Tibial artery (tissue), 4 donors: Measurements from ENCODE around the gene TEX10.

Source experiments
- DNase-seq, 2 donors: peaks; one replicate each; pipeline ENCODE4 v3.0.0-alpha.2; 2019
- H3K27ac ChIP-seq, 2 donors: fragments of 200-600 bp; sonication (generic) in 1 of 2; 1 replicate in 1 of 2; 2 replicates in 1 of 2; pipeline ENCODE4 v1.5.1; 2018 to 2019; ENCODE audit warnings: mild to moderate bottlenecking in 1 of 2
- H3K27me3 ChIP-seq, 2 donors: fragments of 200-600 bp; sonication (generic) in 1 of 2; one replicate each; pipeline versions ENCODE4 v1.5.1 to v1.6.0; 2016 to 2019
- H3K36me3 ChIP-seq, 3 donors: fragments of 200-600 bp; sonication (generic) in 2 of 3; one replicate each; pipeline ENCODE4 v1.5.1; 2016 to 2019; ENCODE audit warnings: mild to moderate bottlenecking in 2 of 3
- H3K4me1 ChIP-seq, 4 donors: fragments of 200-600 bp; sonication (generic) in 2 of 4; 1 replicate in 3 of 4; 2 replicates in 1 of 4; pipeline ENCODE4 v1.5.1; 2016 to 2019
- H3K4me3 ChIP-seq, 2 donors: fragments of 200-600 bp; sonication (generic) in 1 of 2; 1 replicate in 1 of 2; 2 replicates in 1 of 2; pipeline ENCODE4 v1.5.1; 2018 to 2019; ENCODE audit warnings: mild to moderate bottlenecking in 2 of 2
- H3K9me3 ChIP-seq, 3 donors: fragments of 200-600 bp; sonication (generic) in 1 of 3; one replicate each; pipeline ENCODE4 v1.5.1; 2016 to 2019
- intact Hi-C: fragments of 100-400 bp; cut with DNase I; formaldehyde crosslinking; loops from one replicate; pipeline ENCODE4 v1.15.0; 2023; ENCODE audit warnings: low total_unique reads
- TF ChIP-seq, protein P1 (sequence below), 2 experiments: fragments of 200-600 bp in 1 of 2; fragments of 450-650 bp in 1 of 2; IDR thresholded peaks; one replicate each; pipeline ENCODE4 v1.5.1; 2017 to 2019; ENCODE audit warnings: antibody characterized with exemption in 2 of 2, mild to moderate bottlenecking in 1 of 2, moderate library complexity in 1 of 2

Gene TEX10

DNA sequence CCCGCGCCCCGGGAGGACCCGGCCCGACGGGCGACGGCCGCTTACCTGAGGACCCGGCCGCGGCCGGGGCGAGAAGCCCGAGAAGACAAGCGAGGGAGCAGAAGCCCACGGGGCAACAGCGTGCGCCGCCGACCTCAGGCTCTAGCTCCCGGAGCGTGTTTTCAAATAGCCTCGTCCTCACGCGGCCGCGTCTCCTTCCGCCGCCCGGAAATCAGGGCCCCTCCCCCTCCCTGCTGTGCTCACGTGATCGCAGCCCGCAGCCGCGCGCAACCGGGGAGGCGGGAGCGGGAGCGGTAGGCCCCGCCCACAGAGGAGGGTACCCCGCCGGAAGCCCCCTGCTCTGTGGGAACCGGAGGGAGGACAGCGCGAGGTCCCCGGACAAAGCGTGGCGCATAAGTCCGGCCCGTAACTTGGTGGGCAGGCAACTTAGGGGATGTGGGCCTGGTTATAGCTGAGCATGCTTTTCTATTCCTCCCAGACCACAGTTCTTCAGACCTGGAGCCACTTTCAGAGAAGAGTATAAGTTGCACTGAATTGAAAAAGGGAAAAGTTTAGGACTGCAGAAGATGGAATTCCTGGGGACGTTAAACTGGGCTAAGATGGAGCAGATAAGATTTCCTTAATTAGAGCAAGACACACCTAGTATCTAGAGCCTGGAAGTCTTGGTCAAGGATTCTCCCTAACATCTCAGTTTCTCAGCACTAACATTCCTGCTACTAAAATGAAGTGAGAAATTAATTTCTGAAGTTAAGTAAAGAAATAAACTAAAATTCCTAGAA, at the start of gene TEX10:
TSS of gene TEX10 (minus strand) at position 216 of the 779 bp plus-strand sequence. CDS start 3,579 bp downstream, outside the sequence.
- Histone ChIP-seq H3K4me3 (peak within 1 kb of the TSS; percentile 95 to 100), H3K4me1 (peaks cover 0 to 24% (median 9%) of the 10 kb centered on the region in 4 donors), H3K27me3 (no peaks in the 10 kb centered on the region), H3K9me3 (no peaks in the 10 kb centered on the region), H3K36me3 (no peaks in the 10 kb centered on the region), H3K27ac (peak within 1 kb of the TSS; percentile 86 to 94)
- TF ChIP-seq, protein P1, sequence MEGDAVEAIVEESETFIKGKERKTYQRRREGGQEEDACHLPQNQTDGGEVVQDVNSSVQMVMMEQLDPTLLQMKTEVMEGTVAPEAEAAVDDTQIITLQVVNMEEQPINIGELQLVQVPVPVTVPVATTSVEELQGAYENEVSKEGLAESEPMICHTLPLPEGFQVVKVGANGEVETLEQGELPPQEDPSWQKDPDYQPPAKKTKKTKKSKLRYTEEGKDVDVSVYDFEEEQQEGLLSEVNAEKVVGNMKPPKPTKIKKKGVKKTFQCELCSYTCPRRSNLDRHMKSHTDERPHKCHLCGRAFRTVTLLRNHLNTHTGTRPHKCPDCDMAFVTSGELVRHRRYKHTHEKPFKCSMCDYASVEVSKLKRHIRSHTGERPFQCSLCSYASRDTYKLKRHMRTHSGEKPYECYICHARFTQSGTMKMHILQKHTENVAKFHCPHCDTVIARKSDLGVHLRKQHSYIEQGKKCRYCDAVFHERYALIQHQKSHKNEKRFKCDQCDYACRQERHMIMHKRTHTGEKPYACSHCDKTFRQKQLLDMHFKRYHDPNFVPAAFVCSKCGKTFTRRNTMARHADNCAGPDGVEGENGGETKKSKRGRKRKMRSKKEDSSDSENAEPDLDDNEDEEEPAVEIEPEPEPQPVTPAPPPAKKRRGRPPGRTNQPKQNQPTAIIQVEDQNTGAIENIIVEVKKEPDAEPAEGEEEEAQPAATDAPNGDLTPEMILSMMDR (IDR thresholded peaks at IDR 0.05): no peak
- intact Hi-C loops: loop anchor here (5.0 kb wide), 1 partner anchor 74 kb away; the partner anchor contains the start of gene MSANTD3
- DNase-seq: peak; percentile 86 to 92

DNA sequence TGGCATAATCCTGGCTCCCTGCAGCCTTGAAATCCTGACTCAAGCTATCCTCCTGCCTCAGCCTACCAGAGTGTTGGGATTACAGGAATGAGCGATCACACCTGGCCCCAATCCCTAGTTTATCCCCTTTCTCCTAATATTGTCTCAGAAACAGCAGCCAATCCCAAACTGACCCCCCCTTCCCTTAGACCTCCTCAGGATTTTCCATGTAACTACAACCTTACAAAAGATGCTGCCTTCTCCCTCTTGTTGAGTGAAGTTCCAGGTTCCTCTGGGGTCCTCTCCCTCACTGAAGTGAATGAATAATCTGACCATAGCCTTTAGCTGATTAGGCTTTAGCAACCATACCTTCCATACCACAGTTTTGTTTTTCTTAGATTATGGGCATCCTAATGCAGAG, 48.3 kb upstream of the TEX10 start:
- Histone ChIP-seq H3K36me3 (no peaks in the 10 kb centered on the region), H3K9me3 (no peaks in the 10 kb centered on the region), H3K4me1 (no peaks in the 10 kb centered on the region), H3K27me3 (no peaks in the 10 kb centered on the region), H3K27ac (no peak overlapping the region), H3K4me3 (no peak overlapping the region)
- intact Hi-C loops: no loop called here
- DNase-seq: no peak
- TF ChIP-seq, protein P1 (IDR thresholded peaks at IDR 0.05): no peak

DNA sequence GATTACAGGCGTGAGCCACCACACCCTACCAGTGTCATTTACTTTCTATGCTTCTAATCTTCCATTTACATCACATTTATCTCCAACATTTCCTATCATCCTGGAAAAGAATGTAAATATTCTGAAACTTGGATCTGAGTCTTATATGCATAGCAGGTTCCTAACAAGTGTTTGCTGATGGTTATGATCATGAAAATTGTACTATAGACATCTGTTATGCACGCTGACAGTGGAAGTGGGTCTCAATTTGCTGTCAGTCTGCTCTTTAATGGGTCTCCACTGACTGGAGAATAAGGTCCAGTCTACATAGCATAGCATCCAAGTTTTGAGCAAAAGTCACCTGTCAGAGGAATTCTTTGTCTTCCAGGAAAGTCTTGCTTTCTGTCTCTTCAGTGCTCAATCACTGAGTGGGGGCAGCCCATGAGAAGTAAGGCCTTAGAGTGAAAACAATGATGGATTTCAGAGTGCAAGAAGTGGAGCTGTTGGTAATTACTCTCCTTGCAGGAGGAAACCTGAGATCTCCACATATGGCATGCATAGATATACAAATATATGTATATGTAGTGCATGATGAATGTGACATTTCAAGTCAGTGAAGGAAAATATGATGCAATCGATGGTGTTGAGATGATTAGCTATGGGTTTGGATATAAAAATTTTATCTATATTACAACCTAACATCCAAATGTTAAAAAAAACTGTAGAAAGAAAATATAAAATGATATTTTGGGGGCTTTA, 45.0 kb upstream of the TEX10 start:
- no peaks in the 10 kb centered on the region for H3K27me3 ChIP-seq
- H3K36me3 ChIP-seq: peaks cover 0 to 5% (median 4%) of the 10 kb centered on the region in 3 donors
- no peaks in the 10 kb centered on the region for H3K9me3 ChIP-seq
- H3K4me1 ChIP-seq: no peaks in the 10 kb centered on the region
- intact Hi-C loops: no loop called here
- no peak overlapping the region for H3K4me3 ChIP-seq
- DNase-seq: no peak
- TF ChIP-seq, protein P1 (IDR thresholded peaks at IDR 0.05): no peak
- H3K27ac ChIP-seq: no peak overlapping the region

DNA sequence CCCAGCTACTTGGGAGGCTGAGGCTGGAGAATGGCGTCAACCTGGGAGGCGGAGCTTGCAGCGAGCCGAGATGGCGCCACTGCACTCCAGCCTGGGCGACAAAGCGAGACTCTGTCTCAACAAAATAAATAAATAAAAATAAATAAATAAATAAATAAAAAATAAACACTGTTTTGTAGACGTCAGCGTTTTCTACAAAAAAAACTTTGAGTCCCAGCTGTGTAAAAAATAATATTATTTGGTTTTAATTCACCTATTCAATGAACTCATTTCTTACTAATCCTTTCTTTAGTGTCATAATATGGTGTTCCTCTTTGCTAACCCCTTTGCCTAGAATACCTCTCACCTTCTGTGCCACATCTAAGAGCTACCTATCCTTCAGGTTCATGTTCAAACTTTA, 44.0 kb upstream of the TEX10 start:
- TF ChIP-seq, protein P1 (IDR thresholded peaks at IDR 0.05): no peak
- Histone ChIP-seq H3K36me3 (peaks cover 0 to 9% (median 4%) of the 10 kb centered on the region in 3 donors), H3K4me1 (no peaks in the 10 kb centered on the region), H3K4me3 (no peak overlapping the region), H3K27ac (no peak overlapping the region), H3K9me3 (no peaks in the 10 kb centered on the region), H3K27me3 (no peaks in the 10 kb centered on the region)
- intact Hi-C loops: no loop called here
- DNase-seq: no peak

DNA sequence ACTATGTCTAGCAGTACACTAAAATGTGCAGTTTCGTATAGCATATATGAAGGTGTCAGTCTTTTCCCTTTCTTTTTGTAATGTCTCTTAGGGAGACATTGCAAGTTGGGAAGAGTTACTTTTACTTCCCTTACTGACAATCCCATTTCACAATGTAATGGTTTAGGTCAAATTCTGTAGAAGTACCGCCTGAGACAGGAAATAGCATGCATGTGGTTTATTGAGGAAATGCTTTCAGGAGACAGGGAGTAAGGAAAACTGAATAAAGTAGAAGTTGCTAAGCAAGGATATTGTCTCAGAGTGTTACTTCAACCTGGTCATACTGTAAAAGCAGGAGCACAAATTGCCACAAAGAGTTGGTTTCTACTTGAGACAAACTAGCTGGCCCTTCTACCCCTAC, 42.1 kb upstream of the TEX10 start:
- no peak for DNase-seq
- peaks cover 0 to 9% (median 4%) of the 10 kb centered on the region in 3 donors for H3K36me3 ChIP-seq
- no peak overlapping the region for H3K4me3 ChIP-seq
- H3K4me1 ChIP-seq: no peaks in the 10 kb centered on the region
- TF ChIP-seq, protein P1 (IDR thresholded peaks at IDR 0.05): no peak
- intact Hi-C loops: no loop called here
- no peaks in the 10 kb centered on the region for H3K27me3 ChIP-seq
- no peaks in the 10 kb centered on the region for H3K9me3 ChIP-seq
- no peak overlapping the region for H3K27ac ChIP-seq
